Parathyroid adenoma (tissue), 2 donors: Measurements from ENCODE around the gene TRPC1.
A peak's percentile ranks its signal among the peaks of the same experiment; 100 is the strongest.

Source experiments
- H2AFZ ChIP-seq: fragments of 300-600 bp; sonication (generic); one replicate; pipeline ENCODE4 v1.7.0; 2017; ENCODE audit warnings: antibody characterized with exemption, mild to moderate bottlenecking
- H3K27ac ChIP-seq: fragments of 300-600 bp; sonication (generic); one replicate; pipeline ENCODE4 v1.7.0; 2017
- H3K27me3 ChIP-seq: fragments of 300-600 bp; sonication (generic); one replicate; pipeline ENCODE4 v1.7.0; 2017; ENCODE audit warnings: low read length; ENCODE audit not compliant: control insufficient read depth, insufficient read depth
- H3K36me3 ChIP-seq: fragments of 300-600 bp; sonication (generic); one replicate; pipeline ENCODE4 v1.7.0; 2017; ENCODE audit warnings: low read length; ENCODE audit not compliant: control insufficient read depth, insufficient read depth
- H3K4me1 ChIP-seq: fragments of 300-600 bp; sonication (generic); one replicate; pipeline ENCODE4 v1.7.0; 2017; ENCODE audit warnings: control low read depth
- H3K4me2 ChIP-seq: fragments of 300-600 bp; sonication (generic); one replicate; pipeline ENCODE4 v1.7.0; 2017; ENCODE audit warnings: low read length
- H3K4me3 ChIP-seq: fragments of 300-600 bp; sonication (generic); one replicate; pipeline ENCODE4 v1.7.0; 2017; ENCODE audit warnings: low read depth, low read length
- H3K79me2 ChIP-seq: fragments of 300-600 bp; sonication (generic); one replicate; pipeline ENCODE4 v1.7.0; 2017; ENCODE audit warnings: control low read depth
- H3K9ac ChIP-seq: fragments of 300-600 bp; sonication (generic); one replicate; pipeline ENCODE4 v1.7.0; 2017; ENCODE audit warnings: mild to moderate bottlenecking
- H3K9me3 ChIP-seq: fragments of 300-600 bp; sonication (generic); one replicate; pipeline ENCODE4 v1.7.0; 2017; ENCODE audit warnings: low read length; ENCODE audit not compliant: control insufficient read depth
- TF ChIP-seq, protein P1 (sequence below): fragments of 300-600 bp; sonication (generic); IDR thresholded peaks from one replicate; pipeline ENCODE4 v1.7.0; 2017; ENCODE audit warnings: antibody characterized with exemption, mild to moderate bottlenecking
- donor health status: primary hyperparathyroidism.

TRPC1 gene

DNA sequence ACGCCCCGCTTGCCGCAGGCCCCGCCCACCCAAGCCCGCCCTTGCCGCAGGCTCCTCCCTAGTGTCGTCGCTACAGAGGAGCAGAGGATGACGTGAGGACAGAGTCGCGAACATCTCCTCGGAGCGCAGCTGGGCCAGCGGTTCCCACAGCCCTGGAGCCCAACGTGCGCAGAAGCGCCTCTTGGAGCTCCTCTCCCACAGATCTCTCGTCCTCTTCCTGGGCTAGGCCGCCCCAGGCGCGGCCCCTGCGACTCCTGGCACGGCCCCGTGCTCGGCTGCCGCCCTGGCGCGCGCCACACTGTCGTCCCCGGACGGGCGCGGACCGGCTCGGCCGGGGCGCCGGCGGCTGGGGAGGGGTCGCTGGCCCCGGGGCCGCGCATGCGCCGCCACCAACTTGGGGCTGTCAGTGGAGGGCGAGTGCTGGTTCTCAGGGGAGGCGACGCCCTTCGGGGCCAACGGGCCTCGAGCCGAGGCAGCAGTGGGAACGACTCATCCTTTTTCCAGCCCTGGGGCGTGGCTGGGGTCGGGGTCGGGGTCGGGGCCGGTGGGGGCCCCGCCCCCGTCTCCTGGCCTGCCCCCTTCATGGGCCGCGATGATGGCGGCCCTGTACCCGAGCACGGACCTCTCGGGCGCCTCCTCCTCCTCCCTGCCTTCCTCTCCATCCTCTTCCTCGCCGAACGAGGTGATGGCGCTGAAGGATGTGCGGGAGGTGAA, at the start of gene TRPC1:
Gene TRPC1 (plus strand): TSS at position 67 of the 714 bp plus-strand sequence. CDS start 526 bp downstream, at position 593.
- H3K4me2 ChIP-seq = peak within 1 kb of the TSS; percentile 72
- no peaks in the 10 kb centered on the region for H3K4me1 ChIP-seq
- no peaks in the 10 kb centered on the region for H3K79me2 ChIP-seq
- H3K4me3 ChIP-seq = peak within 1 kb of the TSS; percentile 71
- peak within 1 kb of the TSS; percentile 81 for H2AFZ ChIP-seq
- no peaks in the 10 kb centered on the region for H3K27me3 ChIP-seq
- TF ChIP-seq, protein P1, sequence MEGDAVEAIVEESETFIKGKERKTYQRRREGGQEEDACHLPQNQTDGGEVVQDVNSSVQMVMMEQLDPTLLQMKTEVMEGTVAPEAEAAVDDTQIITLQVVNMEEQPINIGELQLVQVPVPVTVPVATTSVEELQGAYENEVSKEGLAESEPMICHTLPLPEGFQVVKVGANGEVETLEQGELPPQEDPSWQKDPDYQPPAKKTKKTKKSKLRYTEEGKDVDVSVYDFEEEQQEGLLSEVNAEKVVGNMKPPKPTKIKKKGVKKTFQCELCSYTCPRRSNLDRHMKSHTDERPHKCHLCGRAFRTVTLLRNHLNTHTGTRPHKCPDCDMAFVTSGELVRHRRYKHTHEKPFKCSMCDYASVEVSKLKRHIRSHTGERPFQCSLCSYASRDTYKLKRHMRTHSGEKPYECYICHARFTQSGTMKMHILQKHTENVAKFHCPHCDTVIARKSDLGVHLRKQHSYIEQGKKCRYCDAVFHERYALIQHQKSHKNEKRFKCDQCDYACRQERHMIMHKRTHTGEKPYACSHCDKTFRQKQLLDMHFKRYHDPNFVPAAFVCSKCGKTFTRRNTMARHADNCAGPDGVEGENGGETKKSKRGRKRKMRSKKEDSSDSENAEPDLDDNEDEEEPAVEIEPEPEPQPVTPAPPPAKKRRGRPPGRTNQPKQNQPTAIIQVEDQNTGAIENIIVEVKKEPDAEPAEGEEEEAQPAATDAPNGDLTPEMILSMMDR = no peak
- no peaks in the 10 kb centered on the region for H3K36me3 ChIP-seq
- H3K27ac ChIP-seq = peak within 1 kb of the TSS; percentile 66
- H3K9ac ChIP-seq = no peak within 1 kb of the TSS
- no peaks in the 10 kb centered on the region for H3K9me3 ChIP-seq

DNA sequence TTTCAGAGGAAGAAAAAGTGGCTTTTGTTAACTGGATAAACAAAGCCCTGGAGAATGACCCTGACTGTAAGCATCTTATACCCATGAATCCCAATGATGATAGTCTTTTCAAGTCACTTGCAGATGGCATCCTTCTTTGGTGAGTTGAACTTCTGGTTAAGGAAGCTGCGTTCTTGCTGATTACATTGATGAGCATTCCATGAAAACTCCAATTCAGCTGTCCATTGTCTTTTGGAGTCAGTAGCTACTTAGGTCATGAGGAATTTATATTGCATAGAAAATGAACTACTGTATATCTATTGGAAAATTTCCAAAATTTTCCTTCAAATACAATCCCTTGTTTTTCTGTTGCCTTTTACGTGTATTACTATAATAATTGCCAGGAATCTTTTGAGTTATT, 47.7 kb upstream of the TRPC1 start:
- Histone ChIP-seq H3K36me3 (no peaks in the 10 kb centered on the region), H3K4me2 (no peak overlapping the region), H3K27me3 (no peaks in the 10 kb centered on the region), H3K27ac (no peak overlapping the region), H3K4me1 (no peaks in the 10 kb centered on the region), H3K9ac (no peak overlapping the region), H2AFZ (no peak overlapping the region), H3K9me3 (no peaks in the 10 kb centered on the region), H3K4me3 (no peak overlapping the region), H3K79me2 (no peaks in the 10 kb centered on the region)
- TF ChIP-seq, protein P1 = no peak

DNA sequence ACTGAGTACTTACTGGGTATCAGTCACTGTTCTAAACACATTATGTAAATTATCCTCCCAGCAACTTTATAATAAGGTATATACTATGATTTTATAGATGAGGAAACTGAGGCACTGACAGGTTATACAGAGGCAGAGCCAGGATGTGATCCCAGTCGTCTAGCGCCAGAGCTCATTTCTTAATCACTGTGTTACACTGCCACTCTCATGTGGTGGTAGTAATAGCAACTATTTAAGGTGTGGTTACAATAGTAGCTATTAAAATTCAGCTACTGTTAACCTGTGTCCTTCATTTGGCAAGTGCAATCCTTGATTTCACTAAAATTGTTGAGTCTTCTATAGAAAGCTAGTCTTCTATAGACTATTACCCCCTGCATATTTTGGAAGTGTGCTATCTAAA, 43.1 kb upstream of the TRPC1 start:
- H3K27me3 ChIP-seq = no peaks in the 10 kb centered on the region
- no peak overlapping the region for H3K4me2 ChIP-seq
- no peak overlapping the region for H3K27ac ChIP-seq
- no peaks in the 10 kb centered on the region for H3K4me1 ChIP-seq
- no peaks in the 10 kb centered on the region for H3K36me3 ChIP-seq
- H2AFZ ChIP-seq = no peak overlapping the region
- no peaks in the 10 kb centered on the region for H3K9me3 ChIP-seq
- H3K79me2 ChIP-seq = no peaks in the 10 kb centered on the region
- TF ChIP-seq, protein P1 = no peak
- no peak overlapping the region for H3K9ac ChIP-seq
- no peak overlapping the region for H3K4me3 ChIP-seq

DNA sequence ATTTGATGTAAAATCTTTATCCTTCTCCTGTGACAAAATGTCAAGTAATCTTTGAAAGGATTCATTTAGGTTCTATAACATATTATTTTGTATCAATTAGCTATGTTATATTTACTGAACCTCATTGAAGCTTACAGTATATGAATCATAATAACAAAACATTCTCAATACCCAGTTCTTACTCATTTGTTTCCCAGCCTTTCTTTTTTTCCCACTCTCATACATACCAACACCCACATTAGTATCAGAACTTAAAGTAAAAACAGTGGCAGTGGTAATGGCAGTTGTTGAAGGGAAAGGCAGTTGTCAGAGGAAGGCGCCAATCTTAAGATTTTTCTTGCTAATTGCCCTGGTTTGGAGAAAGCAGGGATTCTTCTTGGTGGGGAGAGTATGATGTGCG, 33.2 kb upstream of the TRPC1 start:
- H3K79me2 ChIP-seq = no peaks in the 10 kb centered on the region
- no peak overlapping the region for H3K4me2 ChIP-seq
- H3K27me3 ChIP-seq = no peaks in the 10 kb centered on the region
- H3K4me3 ChIP-seq = no peak overlapping the region
- H3K36me3 ChIP-seq = no peaks in the 10 kb centered on the region
- H3K27ac ChIP-seq = no peak overlapping the region
- H3K9me3 ChIP-seq = no peaks in the 10 kb centered on the region
- TF ChIP-seq, protein P1 = no peak
- H3K9ac ChIP-seq = no peak overlapping the region
- H3K4me1 ChIP-seq = no peaks in the 10 kb centered on the region
- no peak overlapping the region for H2AFZ ChIP-seq

DNA sequence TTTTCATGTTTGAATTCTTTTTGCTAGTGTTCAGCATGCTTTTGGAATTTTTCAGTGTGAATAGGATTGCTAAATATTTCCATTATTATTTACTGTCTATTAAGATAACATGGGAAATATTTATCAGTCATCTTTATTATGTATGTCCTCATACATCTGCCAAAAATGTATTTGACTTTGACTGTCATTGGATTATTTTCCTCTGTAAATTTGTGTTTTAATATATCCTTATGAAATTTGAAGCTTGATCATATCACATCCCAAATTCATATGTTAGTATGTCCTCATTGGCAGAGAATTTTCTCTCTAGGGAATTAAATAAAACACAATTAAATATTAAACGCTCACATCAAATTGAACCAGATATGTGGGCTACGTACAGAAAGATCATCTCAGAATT, 32.3 kb upstream of the TRPC1 start:
- no peaks in the 10 kb centered on the region for H3K27me3 ChIP-seq
- H3K4me3 ChIP-seq = no peak overlapping the region
- H3K9me3 ChIP-seq = no peaks in the 10 kb centered on the region
- no peak overlapping the region for H3K4me2 ChIP-seq
- H3K79me2 ChIP-seq = no peaks in the 10 kb centered on the region
- no peaks in the 10 kb centered on the region for H3K36me3 ChIP-seq
- H3K9ac ChIP-seq = no peak overlapping the region
- H3K27ac ChIP-seq = no peak overlapping the region
- H3K4me1 ChIP-seq = no peaks in the 10 kb centered on the region
- no peak overlapping the region for H2AFZ ChIP-seq
- TF ChIP-seq, protein P1 = no peak
